Measurements from ENCODE around the gene MVB12B.

MVB12B gene

DNA sequence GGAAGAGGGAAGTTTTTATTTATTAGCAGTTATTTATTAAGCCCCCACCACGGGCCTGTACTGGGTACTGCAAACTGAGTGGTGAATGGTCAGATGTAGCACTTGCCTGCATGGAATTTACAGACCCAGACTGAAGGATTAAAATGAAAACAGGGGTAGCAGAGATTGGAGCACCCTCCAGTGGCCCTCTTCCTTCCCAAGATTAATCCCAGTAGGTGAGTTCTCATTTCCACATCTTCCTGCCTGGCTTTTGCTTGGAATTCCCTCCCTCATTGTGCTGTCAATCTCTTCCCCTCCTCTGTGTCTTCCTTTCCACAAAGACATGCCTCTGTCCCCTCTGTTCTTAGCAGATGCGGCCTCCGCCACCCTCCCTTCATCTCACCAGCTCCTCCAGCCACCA, 39.2 kb downstream of the MVB12B start:
- DNase-seq, result no peak

DNA sequence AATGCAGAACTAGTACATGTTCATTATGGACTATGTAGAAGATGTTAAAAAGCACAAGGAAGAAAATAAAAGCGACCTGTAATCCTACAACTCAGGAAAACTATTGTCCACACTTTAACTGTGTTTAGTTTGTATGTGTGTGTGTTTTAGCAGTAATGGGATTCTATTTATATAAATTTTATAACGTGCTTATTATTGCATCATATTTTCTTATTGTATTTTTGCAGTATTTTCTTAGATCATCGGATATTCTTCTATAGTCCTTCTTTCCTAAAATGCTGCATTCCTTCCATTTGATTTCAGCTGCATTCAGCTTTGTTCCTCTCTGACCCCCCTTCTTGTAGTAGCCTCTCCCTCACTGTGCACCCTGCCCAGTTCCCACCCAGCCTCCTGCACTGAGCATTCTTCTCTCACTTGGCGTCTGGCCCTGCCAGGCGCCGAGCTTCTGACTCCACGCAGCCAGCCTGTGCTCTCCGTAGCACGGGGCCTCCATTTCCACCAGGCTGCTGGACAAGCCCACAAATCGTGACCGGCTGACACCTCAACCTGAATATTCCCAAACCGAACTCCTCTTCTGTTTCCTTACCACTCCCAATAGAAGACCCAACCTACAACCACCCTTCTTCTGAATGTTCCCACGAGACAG, 39.9 kb downstream of the MVB12B start:
- DNase-seq, result no peak

DNA sequence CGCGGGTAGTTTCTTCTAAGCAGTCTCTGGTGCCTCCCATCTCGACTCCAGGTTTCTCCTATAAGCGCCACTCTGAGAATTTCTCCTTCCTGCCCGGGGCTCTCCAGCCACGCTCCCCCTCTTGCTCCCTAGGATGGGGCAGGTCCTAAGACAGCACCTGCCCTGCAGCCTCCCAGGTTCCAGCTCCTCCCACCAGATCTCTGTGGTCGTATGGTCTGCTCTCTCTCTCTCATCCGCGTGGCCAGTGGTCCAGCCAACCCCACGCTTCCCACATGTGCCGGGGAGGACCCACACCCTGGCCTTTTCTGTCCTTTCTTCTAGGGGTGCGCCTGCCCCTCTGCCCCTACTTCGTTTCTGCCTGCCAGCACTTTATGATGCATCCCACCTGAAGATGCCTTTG, 40.5 kb downstream of the MVB12B start:
- DNase-seq, result no peak

DNA sequence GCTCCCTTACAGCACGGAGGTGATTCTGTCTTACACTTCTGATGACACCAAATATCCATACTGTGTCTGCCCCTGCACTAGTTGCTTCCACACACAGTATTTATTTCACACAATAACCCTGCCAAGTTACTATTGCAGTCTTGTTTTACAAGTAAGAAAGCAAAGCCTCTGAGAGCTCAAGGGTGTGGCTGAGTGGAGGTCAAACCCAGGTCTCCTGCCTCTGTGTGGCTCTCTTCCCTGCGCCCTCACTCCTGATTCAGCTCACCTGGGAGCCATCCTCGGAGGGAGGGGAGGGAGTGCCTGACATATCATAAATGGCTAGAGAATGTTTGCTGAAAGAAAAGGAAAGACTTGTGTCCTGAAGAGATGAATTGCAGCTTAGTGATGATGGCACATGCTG, 41.0 kb downstream of the MVB12B start:
- DNase-seq, result no peak

DNA sequence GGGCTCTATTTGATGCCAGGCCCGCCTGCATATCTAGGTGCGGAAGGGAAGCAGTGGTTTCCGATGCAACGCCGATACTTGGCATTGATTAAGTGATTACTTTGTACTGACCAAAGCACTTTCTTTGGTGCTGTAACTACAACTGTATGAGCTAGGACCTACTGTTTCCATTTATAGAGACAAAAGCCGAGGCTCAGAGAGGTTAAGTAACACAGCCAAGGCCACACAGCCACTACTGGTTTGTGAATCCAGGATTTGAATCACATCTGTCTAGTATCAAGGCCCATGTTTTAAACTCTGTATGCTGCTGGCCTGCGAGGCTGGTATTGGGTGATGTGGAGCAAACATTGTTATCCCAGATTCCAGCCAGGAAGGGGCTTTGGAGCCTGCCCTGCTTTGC, 41.4 kb downstream of the MVB12B start:
- no peak for DNase-seq

DNA sequence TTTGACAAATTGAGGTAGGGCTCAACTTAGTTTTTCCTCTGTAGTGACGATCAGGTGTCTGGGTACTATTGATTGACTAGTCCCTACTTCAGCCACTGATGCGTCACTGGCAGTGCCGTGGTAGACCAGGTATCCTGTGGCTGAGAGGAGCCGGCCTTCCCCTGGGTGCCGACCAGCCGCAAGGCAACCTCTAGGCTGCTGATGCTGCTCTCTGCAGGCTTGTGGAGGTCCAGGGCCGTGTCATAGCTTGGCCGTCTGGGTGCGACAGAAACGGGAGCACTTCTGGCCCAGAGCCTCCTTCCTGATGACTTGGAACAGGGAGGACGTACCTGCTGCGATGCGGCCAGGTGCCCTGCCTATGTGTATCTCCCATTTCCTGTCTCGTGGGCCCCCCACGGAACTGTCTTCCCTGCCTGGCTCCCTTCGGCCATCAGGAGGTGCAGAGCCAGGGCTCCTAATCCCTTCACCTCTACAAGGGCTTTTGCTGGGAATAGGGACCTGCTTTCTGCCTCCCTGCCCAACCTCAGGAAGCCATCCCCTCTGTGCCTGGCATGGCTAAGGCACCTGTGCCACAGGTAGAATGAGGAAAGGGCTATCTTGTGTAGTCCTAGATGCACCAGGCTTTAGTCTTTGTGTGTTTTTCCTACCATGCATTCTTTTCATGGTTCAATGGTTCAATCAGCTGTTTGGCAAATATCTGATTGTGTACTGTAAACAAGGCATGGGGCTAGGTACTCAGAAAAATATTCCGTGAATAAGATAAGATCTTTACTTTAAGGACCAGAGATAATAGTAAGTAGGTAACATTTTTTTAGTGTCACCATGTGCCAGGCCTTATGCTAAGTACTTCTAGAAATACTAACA, 44.6 kb downstream of the MVB12B start:
- DNase-seq, result no peak

DNA sequence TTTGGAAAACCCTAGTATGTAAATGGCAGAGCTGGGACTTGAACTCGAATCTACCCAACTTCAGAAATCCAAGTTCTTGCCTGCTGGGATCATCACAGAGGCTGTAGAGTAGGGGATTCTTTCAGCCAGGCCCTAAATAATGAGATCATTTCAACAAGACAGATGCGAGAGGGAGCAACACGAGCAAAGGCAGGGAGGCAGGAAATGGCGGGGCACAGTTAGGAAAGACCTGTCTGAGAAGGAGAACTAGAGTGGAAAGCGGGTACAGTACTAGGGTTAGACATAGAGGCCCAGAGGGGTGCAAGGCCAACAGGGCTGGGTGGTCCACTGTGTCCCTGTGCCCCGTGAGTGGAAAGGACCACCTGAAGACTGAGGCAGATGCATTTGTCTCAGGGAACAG, 46.1 kb downstream of the MVB12B start:
- no peak for DNase-seq

DNA sequence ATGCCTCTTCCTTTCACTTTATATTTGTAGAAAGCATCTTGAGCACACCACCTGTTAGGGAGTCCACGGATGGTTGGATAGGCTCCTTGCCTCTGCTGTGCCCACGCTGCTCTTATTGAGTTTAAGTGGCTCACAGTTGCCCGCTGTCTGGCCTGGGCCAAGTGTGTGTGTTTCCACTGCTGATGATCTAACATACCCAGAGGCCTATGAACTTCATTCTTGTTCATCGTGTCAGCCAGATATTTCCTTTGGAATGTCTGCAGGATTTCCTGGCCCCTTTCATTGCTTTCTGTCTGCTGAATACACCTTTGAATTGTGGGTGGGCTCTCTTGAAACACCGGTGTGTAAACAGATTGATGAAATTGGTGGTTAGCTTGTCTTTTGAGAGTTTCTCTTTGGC, 46.6 kb downstream of the MVB12B start:
- no peak for DNase-seq

DNA sequence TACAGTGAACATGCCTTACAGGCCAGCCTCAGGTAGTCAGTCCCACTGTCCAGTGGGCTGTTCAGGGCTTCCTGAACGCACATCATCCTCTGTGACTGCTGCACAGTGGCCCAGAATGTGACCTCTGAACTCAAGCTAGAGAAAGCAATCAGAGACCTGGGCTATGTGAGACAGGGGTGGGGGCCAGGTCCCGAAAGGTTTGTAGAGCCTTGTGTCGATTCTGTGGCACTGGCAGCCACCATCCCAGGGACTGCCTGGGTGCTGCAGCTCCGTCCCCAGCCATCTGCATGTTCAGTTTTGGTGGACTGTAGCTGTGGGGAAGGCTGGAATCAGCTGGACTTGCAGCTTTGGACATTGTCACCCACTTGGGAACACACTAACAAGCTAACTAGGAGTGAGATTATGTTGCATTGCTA, 47.7 kb downstream of the MVB12B start:
- DNase-seq, result no peak

DNA sequence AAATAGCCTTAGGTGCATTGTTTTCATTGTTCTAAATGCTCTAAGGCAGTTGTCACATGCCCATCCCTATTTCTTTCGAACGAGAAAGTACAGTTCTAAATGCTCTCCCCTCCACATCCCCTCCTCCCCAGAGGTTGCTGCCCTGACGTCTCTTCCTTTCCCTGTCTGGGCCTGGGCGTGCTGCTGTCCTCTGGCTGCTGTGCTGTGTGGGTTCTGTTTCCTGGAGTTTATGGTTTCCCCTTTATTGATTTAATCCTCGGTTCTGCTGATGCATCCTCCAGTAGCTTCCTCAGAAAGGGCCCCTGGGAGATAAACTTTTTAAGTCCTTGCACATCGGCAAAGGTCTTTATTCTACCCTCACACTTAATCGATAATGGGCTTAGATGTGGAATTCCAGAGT, 48.8 kb downstream of the MVB12B start:
- no peak for DNase-seq

DNA sequence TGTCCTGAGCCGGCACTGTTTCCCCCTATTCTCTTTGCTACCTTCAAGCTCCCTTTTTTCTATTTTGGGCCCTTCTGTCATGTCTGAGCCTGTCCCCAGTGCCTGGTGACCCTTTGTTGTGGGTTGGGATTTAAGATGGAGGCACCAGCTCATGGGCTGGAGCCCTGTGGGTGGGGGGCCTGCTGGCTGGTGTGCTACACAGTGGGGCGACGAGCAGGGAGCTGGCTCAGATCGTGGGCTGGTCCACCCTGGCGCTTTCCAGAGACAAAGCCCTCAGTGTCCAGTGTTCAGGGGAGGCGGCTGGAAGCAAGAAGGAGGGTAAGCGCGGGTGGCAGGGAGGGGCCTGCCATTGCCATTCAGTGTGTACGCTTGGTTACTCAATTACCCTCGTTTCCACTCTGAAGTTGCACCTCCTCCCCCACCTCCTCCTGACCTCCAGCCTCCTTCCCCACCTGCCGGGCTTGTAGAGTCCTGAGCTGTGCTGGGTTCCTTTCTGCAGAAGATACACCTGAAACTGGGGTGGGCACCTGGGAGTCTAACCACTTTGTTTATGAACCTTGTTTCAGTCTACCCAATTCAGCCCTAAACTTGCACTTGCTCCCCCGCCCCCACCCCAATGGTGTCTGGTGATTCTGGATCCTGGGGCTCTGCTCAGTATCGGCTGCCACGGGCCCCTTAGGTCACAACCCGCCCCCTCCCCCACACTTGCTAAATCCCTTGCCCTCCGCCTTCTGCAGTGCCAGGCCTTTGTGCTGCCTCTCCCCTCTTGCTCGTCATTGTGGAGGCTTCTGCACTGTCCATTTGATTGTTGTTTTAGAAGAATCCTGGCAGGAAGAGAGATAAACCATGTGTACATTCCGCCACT, 49.9 kb downstream of the MVB12B start:
- DNase-seq, result no peak

DNA sequence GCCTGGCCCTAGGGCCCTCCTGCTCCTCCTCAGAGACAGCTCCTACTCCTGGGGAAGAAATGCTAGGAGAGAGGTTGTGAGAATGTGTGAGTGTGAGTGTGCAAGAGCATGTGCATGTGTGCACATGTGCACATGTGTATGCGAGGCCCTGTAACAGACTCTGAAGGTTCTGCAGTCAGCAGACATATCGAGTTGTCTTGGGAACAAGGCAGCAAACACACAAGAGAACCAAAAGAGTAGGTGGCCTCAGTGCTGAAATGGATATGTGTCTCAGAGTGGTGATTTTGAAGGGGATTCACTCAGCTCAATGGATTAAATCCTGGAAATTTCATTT, 50.5 kb downstream of the MVB12B start:
- no peak for DNase-seq

DNA sequence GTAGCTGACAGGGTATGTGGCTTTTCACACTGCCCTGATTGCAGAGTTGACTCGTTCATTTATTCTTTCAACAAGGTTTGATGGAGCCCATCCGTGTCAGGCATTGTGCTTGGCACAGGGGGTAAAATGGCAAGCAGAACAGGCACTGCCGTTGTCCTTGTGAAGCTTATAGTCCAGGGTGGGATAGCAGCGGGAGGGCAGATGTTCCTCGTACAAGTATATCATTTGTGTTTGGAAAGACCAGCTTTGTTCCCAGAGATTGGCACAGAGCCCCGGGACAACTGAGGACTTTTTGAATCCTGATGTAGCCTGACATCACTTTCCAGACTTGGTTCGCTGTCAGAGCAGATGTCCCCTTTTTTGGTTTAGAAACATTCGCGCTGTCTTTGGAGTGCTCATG, 50.9 kb downstream of the MVB12B start:
- no peak for DNase-seq

DNA sequence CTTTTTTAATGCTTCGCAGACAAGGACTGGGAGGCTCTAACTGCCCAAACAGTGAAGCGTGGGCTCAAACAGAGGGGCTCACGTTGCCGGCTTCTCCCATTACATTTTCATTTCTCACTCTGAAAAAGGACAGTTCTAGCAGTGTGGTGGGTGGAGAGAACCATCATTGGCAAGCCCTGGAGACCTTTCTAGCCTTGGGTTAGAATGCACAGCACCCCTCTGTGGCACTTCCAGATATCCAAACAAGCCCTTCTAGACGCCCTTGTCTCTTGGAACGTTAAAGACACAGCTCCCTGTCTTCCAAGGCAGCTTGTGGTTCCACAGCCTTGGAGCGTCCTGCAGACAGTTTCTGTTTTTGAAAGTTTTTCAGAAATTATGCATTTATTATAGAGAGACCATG, 52.1 kb downstream of the MVB12B start:
- DNase-seq, result no peak

DNA sequence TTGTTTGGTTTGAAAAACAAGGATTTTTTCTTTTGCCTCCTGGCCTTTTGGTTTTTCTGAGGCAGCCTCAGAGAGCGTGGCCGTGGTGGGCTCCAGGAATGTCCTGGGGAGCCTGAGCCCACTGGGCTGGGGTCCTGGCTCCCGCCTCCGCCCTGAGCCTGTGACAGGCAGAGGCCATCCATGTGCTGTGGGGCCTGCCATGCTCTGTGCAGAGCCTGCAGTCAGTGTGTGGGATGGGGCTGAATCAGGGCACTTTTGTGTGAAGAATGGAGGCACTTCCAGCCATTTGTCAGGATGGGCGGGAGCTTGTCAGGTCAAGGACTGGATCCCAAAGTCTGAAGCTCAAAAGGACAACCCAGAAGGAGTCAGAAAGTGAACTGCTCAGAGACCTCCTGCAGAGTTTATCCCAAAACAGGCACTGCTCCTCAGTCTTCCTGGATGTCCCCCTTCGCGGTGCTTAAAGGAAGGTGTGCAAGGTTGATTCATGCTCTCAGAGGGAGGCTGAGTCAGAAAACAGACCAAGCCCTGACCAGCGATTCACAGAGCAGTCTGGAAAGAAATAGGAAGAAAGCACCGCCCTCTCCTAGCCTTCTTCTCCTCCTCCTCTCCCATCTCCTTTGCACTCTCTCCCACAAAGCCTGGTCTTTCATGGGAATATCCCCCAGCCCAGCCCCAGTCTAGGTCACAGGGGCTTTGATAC, 53.2 kb downstream of the MVB12B start:
- DNase-seq, result no peak

DNA sequence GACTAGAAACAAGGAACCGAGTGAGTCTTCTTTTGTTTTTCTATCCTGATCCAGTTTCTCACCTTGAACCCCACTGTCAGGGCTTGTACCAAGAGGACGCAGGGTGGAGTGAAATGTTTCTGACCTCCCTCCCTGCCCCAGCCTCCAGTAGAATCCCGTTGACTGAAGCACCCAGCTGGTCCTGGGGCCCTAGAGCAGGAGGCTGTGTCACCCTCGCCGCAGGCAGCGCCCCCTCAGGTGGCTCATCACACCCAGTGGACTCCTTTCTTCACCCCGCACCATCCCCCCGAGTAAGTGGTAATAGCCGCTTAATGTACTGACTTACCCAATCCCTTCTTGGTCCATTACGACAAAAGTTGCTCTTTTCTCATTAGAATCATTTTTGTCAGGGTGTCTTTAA, 53.8 kb downstream of the MVB12B start:
- DNase-seq, result no peak

DNA sequence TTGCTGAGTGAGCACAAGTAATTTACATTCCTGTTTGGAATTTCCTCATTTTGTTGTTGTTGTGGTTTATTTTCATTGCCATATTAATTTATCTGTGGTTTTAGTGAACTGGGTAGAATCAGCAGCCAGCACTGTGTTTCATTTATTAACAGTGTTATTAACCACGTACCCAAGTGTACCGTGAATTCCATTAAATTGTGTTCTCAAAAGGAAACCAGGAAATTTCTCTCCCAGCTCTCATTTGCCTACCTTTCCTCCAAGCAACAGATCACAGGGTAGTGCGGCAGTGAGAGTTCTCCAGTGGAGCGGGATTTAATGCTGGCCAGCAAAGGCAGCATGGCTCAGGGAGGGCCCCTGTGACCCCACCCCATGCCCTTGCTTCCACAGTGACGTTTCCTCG, 54.6 kb downstream of the MVB12B start:
- no peak for DNase-seq

DNA sequence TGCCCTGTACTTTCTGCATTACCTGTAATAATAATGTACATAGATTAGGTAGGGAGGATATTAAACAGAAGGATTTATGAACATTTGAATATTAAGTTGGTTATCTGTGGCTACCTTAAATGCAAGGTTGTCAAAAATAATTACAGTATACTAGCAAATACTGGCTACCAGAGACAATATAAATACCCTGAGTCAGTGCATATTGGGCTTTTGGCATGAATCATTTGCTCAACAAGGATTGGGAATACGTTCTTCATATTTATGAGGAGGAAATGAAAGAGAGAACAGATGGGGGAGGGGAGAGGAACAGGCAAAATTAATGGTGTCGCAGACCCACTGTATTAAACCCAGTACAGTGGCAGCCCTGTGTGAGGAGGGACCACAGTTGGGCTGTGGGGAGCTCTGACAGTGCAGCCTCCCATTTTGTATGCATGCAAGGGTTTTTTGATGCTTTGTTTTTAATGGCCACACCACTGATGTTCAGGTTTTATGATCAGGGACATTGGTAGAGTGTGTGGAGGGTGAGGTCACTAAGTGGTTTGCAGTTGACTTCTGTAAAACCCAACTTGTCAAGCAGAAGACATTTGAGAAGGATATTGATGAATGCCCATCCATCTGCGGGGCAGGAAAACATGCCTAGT, 56.9 kb downstream of the MVB12B start:
- no peak for DNase-seq

DNA sequence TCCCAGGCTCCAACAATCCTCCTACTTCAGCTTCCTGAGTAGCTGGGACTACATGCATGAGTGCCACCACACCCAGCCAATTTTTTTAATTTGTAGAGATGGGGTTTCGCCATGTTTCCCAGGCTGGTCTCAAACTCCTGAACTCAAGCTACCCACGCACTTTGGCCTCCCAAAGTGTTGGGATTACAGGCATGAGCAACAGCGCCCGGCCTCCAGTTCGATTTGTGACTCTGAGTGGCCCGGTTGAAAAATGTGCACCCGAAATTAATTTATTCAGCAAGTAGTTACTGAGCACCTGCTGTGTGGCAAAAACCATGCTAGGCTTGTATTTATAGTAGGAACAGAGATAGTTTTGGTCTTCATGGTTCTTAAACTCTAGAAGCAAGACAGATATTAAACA, 58.3 kb downstream of the MVB12B start:
- DNase-seq, result no peak

DNA sequence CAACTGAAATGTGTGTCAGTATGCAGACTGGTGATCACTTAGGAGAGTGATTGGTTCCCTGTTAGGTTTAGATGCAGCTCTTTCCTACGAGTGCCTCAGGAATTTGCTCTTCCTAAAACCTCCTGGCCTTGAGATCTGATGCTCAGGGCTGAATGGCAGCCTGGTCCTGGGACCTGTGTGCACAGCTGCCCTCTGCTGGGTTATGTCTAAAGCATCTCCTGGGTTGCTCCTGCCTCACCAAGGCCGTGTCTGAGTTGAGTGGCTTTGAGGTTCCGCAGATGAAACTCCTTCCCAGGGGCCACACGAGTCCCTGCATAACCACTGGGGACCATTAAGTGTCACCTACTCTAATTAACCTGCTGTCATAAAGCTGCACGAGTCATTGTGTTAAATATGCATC, 59.5 kb downstream of the MVB12B start:
- no peak for DNase-seq

DNA sequence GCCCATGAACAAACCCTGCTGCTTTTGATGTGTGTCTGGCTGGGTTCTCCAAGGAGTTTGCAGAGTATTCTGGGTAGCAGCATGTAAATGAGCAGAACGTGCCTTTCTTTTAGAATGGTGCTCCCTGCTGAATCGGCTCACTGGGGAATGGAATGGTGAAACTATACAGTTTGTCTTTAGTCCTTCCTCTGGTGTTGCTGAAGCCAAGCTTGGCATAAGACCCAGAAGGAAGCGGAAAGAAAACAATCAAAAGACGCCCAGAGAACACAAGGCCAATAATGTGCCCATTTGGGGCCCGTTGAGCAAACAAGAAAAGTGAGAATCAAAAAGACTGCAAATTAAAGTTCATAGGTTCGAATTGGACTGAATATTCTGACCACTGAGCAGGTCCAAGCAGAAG, 60.1 kb downstream of the MVB12B start:
- DNase-seq, result no peak

DNA sequence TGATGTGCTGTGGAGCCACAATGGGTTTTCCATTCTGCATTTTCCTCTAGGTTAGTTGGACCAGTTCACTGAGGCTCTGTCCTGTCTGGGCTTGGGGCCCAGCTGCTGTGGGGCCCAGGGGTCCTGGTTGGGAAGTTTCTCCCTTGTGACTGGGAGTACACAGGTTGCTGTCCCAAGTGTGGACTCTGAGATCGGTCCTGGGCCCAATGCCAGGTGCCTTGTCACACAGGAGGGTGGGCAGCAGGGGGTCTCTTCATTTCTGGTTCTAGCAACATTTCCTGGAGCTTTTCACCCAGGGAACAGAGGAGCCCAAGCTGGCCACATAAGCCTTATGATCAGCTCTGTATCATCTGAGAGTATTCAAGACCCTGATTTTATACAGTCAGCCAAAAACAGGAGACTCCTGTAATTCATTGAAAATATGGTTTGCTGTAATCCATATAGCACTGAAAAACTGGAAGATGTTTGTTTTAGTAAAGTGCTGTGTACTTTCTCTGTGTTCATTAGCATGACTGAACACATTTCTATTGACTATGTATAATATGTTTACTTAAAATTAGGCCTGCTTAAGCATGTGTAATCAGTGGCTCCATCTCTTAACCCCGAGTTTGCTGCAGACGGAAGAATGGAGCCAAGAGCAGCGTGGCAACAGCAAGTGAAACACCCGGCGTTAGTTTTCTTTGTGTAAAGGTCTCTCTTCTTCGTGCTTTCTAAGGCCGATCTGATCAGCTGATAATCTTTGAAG, 62.5 kb downstream of the MVB12B start:
- no peak for DNase-seq

Data from NCI-H1436 treated with DMSO at 0.1 percent for 48 hours (cell line).